Measurements from ENCODE around the gene CTNNA3. TPM values are rescaled to one million over a fixed set of nuclear protein-coding genes. Genes with fewer than 3 reads are reported as not detected.

The CTNNA3 gene
- total RNA-seq, 1 experiment from 2014 or later, result 0.85 TPM

DNA sequence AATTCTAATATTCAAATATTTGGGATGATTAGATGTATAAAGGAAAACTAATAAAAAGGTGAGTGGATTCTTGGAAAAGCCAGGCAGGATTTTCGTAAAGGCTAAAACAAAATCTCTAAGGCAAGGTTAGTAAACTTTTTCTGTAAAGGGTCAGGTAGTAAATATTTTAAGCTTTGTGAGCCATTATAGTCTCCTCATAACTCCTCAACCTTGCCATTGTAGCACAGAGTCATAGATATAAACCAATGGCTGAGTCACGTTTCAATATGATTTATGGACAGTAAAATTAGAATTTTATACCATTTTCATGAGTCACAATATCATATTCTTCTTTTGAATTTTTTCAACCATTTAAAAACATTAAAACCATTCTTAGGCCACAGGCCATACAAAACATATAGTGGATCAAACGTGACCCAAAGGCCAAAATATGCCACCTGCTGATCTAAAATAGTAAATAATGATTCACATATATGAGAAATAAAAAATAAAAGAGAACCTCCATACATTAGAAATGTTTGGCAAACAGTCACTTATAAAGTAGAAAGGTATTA lies 1422.0 kb downstream of the CTNNA3 start:
- POLR2A ChIA-PET, result no interaction called here
- no peak for DNase-seq (ENCODE audit: low read depth, low spot score)
- no peak overlapping the region for H3K27ac ChIP-seq (ENCODE audit: low read length)
- in situ Hi-C loops (cut with HindIII; ENCODE audit: low pct_unique_long_range_greater_than_20kb, low sequenced_read_pairs), result no loop called here
- H3K27me3 ChIP-seq (ENCODE audit: control insufficient read depth, insufficient read depth, low read length), result no peaks in the 10 kb centered on the region
- no peaks in the 10 kb centered on the region for H3K9me3 ChIP-seq (ENCODE audit: control insufficient read depth, insufficient read depth, low read depth, low read length)
- no peaks in the 10 kb centered on the region for H3K36me3 ChIP-seq (ENCODE audit: control insufficient read depth, insufficient read depth, low read length)
- BruUV-seq (replicated peaks), result no TSS peak
- TF ChIP-seq, protein P1, sequence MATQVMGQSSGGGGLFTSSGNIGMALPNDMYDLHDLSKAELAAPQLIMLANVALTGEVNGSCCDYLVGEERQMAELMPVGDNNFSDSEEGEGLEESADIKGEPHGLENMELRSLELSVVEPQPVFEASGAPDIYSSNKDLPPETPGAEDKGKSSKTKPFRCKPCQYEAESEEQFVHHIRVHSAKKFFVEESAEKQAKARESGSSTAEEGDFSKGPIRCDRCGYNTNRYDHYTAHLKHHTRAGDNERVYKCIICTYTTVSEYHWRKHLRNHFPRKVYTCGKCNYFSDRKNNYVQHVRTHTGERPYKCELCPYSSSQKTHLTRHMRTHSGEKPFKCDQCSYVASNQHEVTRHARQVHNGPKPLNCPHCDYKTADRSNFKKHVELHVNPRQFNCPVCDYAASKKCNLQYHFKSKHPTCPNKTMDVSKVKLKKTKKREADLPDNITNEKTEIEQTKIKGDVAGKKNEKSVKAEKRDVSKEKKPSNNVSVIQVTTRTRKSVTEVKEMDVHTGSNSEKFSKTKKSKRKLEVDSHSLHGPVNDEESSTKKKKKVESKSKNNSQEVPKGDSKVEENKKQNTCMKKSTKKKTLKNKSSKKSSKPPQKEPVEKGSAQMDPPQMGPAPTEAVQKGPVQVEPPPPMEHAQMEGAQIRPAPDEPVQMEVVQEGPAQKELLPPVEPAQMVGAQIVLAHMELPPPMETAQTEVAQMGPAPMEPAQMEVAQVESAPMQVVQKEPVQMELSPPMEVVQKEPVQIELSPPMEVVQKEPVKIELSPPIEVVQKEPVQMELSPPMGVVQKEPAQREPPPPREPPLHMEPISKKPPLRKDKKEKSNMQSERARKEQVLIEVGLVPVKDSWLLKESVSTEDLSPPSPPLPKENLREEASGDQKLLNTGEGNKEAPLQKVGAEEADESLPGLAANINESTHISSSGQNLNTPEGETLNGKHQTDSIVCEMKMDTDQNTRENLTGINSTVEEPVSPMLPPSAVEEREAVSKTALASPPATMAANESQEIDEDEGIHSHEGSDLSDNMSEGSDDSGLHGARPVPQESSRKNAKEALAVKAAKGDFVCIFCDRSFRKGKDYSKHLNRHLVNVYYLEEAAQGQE (IDR thresholded peaks at IDR 0.05; ENCODE audit: insufficient read depth in 1 of 2, low read depth in 2 of 2, low read length in 1 of 2), result no peak
- TF ChIP-seq TCF7L2 (IDR thresholded peaks at IDR 0.05; ENCODE audit: low read depth, low read length) (no peak), SIN3A (IDR thresholded peaks at IDR 0.05; ENCODE audit: borderline replicate concordance, insufficient read depth, low read depth, low read length) (no peak), POLR2AphosphoS5 (IDR thresholded peaks at IDR 0.05; ENCODE audit: low read depth, low read length) (no peak)
- TF ChIP-seq, protein P2, sequence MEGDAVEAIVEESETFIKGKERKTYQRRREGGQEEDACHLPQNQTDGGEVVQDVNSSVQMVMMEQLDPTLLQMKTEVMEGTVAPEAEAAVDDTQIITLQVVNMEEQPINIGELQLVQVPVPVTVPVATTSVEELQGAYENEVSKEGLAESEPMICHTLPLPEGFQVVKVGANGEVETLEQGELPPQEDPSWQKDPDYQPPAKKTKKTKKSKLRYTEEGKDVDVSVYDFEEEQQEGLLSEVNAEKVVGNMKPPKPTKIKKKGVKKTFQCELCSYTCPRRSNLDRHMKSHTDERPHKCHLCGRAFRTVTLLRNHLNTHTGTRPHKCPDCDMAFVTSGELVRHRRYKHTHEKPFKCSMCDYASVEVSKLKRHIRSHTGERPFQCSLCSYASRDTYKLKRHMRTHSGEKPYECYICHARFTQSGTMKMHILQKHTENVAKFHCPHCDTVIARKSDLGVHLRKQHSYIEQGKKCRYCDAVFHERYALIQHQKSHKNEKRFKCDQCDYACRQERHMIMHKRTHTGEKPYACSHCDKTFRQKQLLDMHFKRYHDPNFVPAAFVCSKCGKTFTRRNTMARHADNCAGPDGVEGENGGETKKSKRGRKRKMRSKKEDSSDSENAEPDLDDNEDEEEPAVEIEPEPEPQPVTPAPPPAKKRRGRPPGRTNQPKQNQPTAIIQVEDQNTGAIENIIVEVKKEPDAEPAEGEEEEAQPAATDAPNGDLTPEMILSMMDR (IDR thresholded peaks at IDR 0.05), result no peak
- CTCF ChIA-PET, result no interaction called here
- no peak overlapping the region for H3K4me3 ChIP-seq (ENCODE audit: low read depth in 2 of 2, low read length in 2 of 2)
- H3K4me1 ChIP-seq (ENCODE audit: control insufficient read depth, insufficient read depth, low read length), result no peaks in the 10 kb centered on the region
- ATAC-seq, result no peak
- intact Hi-C loops (cut with micrococcal nuclease; ENCODE audit: unreplicated experiment), result no loop called here

DNA sequence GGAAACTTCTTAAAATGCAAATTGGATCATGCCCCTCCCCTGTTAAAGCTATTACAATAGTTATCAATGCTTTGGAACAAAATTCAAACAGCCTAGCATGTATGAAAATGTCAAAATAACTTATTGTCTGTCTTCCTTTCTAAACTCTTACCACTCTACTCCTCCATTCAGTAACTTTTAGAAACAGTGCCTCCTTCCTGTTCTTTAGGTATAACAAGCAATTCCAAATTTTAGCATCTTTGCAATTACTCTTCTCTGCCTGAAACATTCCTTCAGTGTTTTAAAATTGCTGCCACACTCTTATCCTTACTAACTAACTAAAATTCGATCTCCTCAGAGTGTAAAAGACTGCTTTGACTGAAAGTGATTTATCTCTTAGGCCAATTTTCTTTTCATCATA lies 1430.6 kb downstream of the CTNNA3 start:
- no TSS peak for BruUV-seq (replicated peaks)
- Histone ChIP-seq H3K4me1 (ENCODE audit: control insufficient read depth, insufficient read depth, low read length) (no peaks in the 10 kb centered on the region), H3K4me3 (ENCODE audit: low read depth in 2 of 2, low read length in 2 of 2) (no peak overlapping the region), H3K27me3 (ENCODE audit: control insufficient read depth, insufficient read depth, low read length) (no peaks in the 10 kb centered on the region), H3K9me3 (ENCODE audit: control insufficient read depth, insufficient read depth, low read depth, low read length) (no peaks in the 10 kb centered on the region), H3K36me3 (ENCODE audit: control insufficient read depth, insufficient read depth, low read length) (no peaks in the 10 kb centered on the region), H3K27ac (ENCODE audit: low read length) (no peak overlapping the region)
- intact Hi-C loops (cut with micrococcal nuclease; ENCODE audit: unreplicated experiment) (no loop called here), in situ Hi-C loops (cut with HindIII; ENCODE audit: low pct_unique_long_range_greater_than_20kb, low sequenced_read_pairs) (no loop called here)
- DNase-seq (ENCODE audit: low read depth, low spot score), result no peak
- ChIA-PET POLR2A (no interaction called here), CTCF (no interaction called here)
- ATAC-seq, result no peak
- TF ChIP-seq POLR2AphosphoS5 (IDR thresholded peaks at IDR 0.05; ENCODE audit: low read depth, low read length), result no peak
- TF ChIP-seq, protein P2 (IDR thresholded peaks at IDR 0.05), result no peak
- TF ChIP-seq SIN3A (IDR thresholded peaks at IDR 0.05; ENCODE audit: borderline replicate concordance, insufficient read depth, low read depth, low read length), result no peak
- TF ChIP-seq TCF7L2 (IDR thresholded peaks at IDR 0.05; ENCODE audit: low read depth, low read length), result no peak
- TF ChIP-seq, protein P1 (IDR thresholded peaks at IDR 0.05; ENCODE audit: insufficient read depth in 1 of 2, low read depth in 2 of 2, low read length in 1 of 2), result no peak
